Activated CD4-positive, alpha-beta T cell treated with anti-CD3 and anti-CD28 coated beads for 36 hours (primary cell): ENCODE results near the gene PTPRH. TPM values are rescaled to one million over a fixed set of nuclear protein-coding genes. Genes with fewer than 3 reads are reported as not detected.

Experiments used
- ATAC-seq: fragments of 200-7000 bp; cut with Tn5 transposase; one replicate; pipeline ENCODE4 v1.10.0; 2021; ENCODE audit warnings: mild to moderate bottlenecking, moderate library complexity
- CTCF ChIA-PET: fragments of 350-600 bp; sonication (Branson Sonifier 250); formaldehyde crosslinking; loops from one replicate; lab custom pipeline; 2021; ENCODE audit warnings: antibody characterized with exemption; lab: Charles Lee
- POLR2A ChIA-PET: fragments of 350-600 bp; sonication (Branson Sonifier 250); formaldehyde crosslinking; loops from one replicate; lab custom pipeline; 2021; ENCODE audit warnings: antibody characterized with exemption, inconsistent platforms; lab: Charles Lee
- DNase-seq: peaks from one replicate; pipeline ENCODE4 v3.0.0-alpha.2; 2020
- H3K27ac Mint-ChIP-seq: one replicate; pipeline ENCODE4 v1.8.0; 2021; ENCODE audit warnings: mixed read lengths
- H3K27me3 Mint-ChIP-seq: one replicate; pipeline ENCODE4 v1.8.0; 2021; ENCODE audit warnings: mixed read lengths
- H3K36me3 Mint-ChIP-seq: one replicate; pipeline ENCODE4 v1.8.0; 2021; ENCODE audit warnings: low read depth, mixed read lengths
- H3K4me1 Mint-ChIP-seq: one replicate; pipeline ENCODE4 v1.8.0; 2021; ENCODE audit warnings: mixed read lengths
- H3K4me3 Mint-ChIP-seq: one replicate; pipeline ENCODE4 v1.8.0; 2021; ENCODE audit warnings: mild to moderate bottlenecking, moderate library complexity, mixed read lengths
- H3K9me3 Mint-ChIP-seq: one replicate; pipeline ENCODE4 v1.8.0; 2021; ENCODE audit warnings: low read depth, mixed read lengths
- intact Hi-C, 2 experiments: fragments of 100-400 bp; cut with DNase I in 1 of 2; cut with micrococcal nuclease in 1 of 2; formaldehyde crosslinking; loops; one replicate each; pipeline versions ENCODE4 v1.14.2 to v1.15.1; 2022 to 2024; cut with DNase I, micrococcal nuclease
- total RNA-seq, 2 experiments: library from RNA; stranded (reverse); gene quantifications; one replicate each; pipeline ENCODE4 v1.2.3, GENCODE V29; 2021

Gene PTPRH
- total RNA-seq, 2 experiments from 2014 or later, result not detected

GRCh38 chr19:55198651-55199050 lies 10.7 kb downstream of the PTPRH start:
- Mint-ChIP-seq H3K27me3 (peaks cover 9% of the 10 kb centered on the region), H3K4me3 (no peak overlapping the region), H3K27ac (no peak overlapping the region), H3K36me3 (no peaks in the 10 kb centered on the region), H3K4me1 (no peaks in the 10 kb centered on the region), H3K9me3 (no peaks in the 10 kb centered on the region)
- ChIA-PET POLR2A (no interaction called here), CTCF (interaction anchor here (0.8 kb wide), 1 partner anchor 356 kb away, joined by 3 read pairs; no protein-coding TSS in a partner anchor)
- ATAC-seq (no peak), DNase-seq (no peak)
- intact Hi-C loops, result no loop called here

GRCh38 chr19:55197528-55197927 lies 11.8 kb downstream of the PTPRH start:
- Mint-ChIP-seq H3K27me3 (peaks cover 13% of the 10 kb centered on the region), H3K27ac (no peak overlapping the region), H3K4me3 (no peak overlapping the region), H3K36me3 (no peaks in the 10 kb centered on the region), H3K4me1 (no peaks in the 10 kb centered on the region), H3K9me3 (no peaks in the 10 kb centered on the region)
- no peak for DNase-seq
- intact Hi-C loops, result no loop called here
- ChIA-PET CTCF (interaction anchor here (0.7 kb wide), 1 partner anchor 296 kb away, joined by 3 read pairs; no protein-coding TSS in a partner anchor), POLR2A (no interaction called here)
- peak; percentile 57 for ATAC-seq

GRCh38 chr19:55196803-55197202 lies 12.5 kb downstream of the PTPRH start:
- CTCF ChIA-PET, result interaction anchor here (0.7 kb wide), 1 partner anchor 297 kb away, joined by 3 read pairs; no protein-coding TSS in a partner anchor
- no peak overlapping the region for H3K27ac Mint-ChIP-seq

GRCh38 chr19:55193481-55193880 lies 15.8 kb downstream of the PTPRH start:
- ChIA-PET CTCF (interaction anchor here (1.0 kb wide), 1 partner anchor 99 kb away, joined by 6 read pairs; no protein-coding TSS in a partner anchor), POLR2A (interaction anchor here (0.8 kb wide), 1 partner anchor 15 kb away, joined by 4 read pairs; no protein-coding TSS in a partner anchor)
- no peak for DNase-seq
- Mint-ChIP-seq H3K4me1 (peaks cover 4% of the 10 kb centered on the region), H3K27ac (no peak overlapping the region), H3K4me3 (no peak overlapping the region), H3K9me3 (no peaks in the 10 kb centered on the region), H3K27me3 (peaks cover 7% of the 10 kb centered on the region), H3K36me3 (no peaks in the 10 kb centered on the region)
- no peak for ATAC-seq
- intact Hi-C loops, result no loop called here

More at GRCh38 chr19:55196803-55197202, 12.5 kb downstream of the PTPRH start:
- Mint-ChIP-seq H3K36me3 (no peaks in the 10 kb centered on the region), H3K27me3 (peaks cover 13% of the 10 kb centered on the region), H3K4me1 (no peaks in the 10 kb centered on the region), H3K9me3 (no peaks in the 10 kb centered on the region), H3K4me3 (no peak overlapping the region)
- intact Hi-C loops, result no loop called here
- ATAC-seq (no peak), DNase-seq (no peak)
- POLR2A ChIA-PET, result no interaction called here

GRCh38 chr19:55189403-55189835 lies 19.9 kb downstream of the PTPRH start:
- DNase-seq (no peak), ATAC-seq (no peak)
- ChIA-PET POLR2A (no interaction called here), CTCF (interaction anchor here (0.6 kb wide), 1 partner anchor 23 kb away, joined by 3 read pairs; the partner anchor contains the start of gene DNAAF3)
- no peak overlapping the region for H3K27ac Mint-ChIP-seq
- no peak overlapping the region for H3K4me3 Mint-ChIP-seq
- H3K4me1 Mint-ChIP-seq, result peaks cover 4% of the 10 kb centered on the region
- intact Hi-C loops, result no loop called here
- no peaks in the 10 kb centered on the region for H3K36me3 Mint-ChIP-seq
- no peaks in the 10 kb centered on the region for H3K9me3 Mint-ChIP-seq
- peaks cover 7% of the 10 kb centered on the region for H3K27me3 Mint-ChIP-seq

- peaks cover 10% of the 10 kb centered on the region for H3K27me3 Mint-ChIP-seq
- H3K4me3 Mint-ChIP-seq, result no peak overlapping the region
- POLR2A ChIA-PET, result no interaction called here
- intact Hi-C loops, result no loop called here
- H3K36me3 Mint-ChIP-seq, result no peaks in the 10 kb centered on the region
- peaks cover 4% of the 10 kb centered on the region for H3K4me1 Mint-ChIP-seq
- ATAC-seq (no peak), DNase-seq (no peak)
- no peak overlapping the region for H3K27ac Mint-ChIP-seq
- no peaks in the 10 kb centered on the region for H3K9me3 Mint-ChIP-seq
- CTCF ChIA-PET, result interaction anchor here (0.6 kb wide), 1 partner anchor 77 kb away, joined by 3 read pairs; no protein-coding TSS in a partner anchor
These were observed 20.7 kb downstream of the PTPRH start for GRCh38 chr19:55188625-55189024.

- DNase-seq (no peak), ATAC-seq (no peak)
- no peaks in the 10 kb centered on the region for H3K9me3 Mint-ChIP-seq
- H3K27ac Mint-ChIP-seq, result no peak overlapping the region
- peaks cover 13% of the 10 kb centered on the region for H3K27me3 Mint-ChIP-seq
- peaks cover 4% of the 10 kb centered on the region for H3K4me1 Mint-ChIP-seq
- intact Hi-C loops, result no loop called here
- ChIA-PET POLR2A (no interaction called here), CTCF (interaction anchor here (0.7 kb wide), 1 partner anchor 314 kb away, joined by 4 read pairs; no protein-coding TSS in a partner anchor)
- H3K4me3 Mint-ChIP-seq, result no peak overlapping the region
- H3K36me3 Mint-ChIP-seq, result no peaks in the 10 kb centered on the region
These were observed 23.2 kb downstream of the PTPRH start for GRCh38 chr19:55186080-55186479.

- ChIA-PET POLR2A (no interaction called here), CTCF (no interaction called here)
- H3K36me3 Mint-ChIP-seq, result no peaks in the 10 kb centered on the region
- intact Hi-C loops, result no loop called here
- peaks cover 33% of the 10 kb centered on the region for H3K27me3 Mint-ChIP-seq
- no peak for ATAC-seq
- no peak overlapping the region for H3K27ac Mint-ChIP-seq
- DNase-seq, result no peak
- peaks cover 14% of the 10 kb centered on the region for H3K4me1 Mint-ChIP-seq
- H3K9me3 Mint-ChIP-seq, result no peaks in the 10 kb centered on the region
- no peak overlapping the region for H3K4me3 Mint-ChIP-seq
These were observed 27.6 kb downstream of the PTPRH start for GRCh38 chr19:55181740-55182139.

- Mint-ChIP-seq H3K4me3 (peak within 1 kb of the TSS; percentile 61), H3K4me1 (peaks cover 14% of the 10 kb centered on the region), H3K9me3 (no peaks in the 10 kb centered on the region), H3K27me3 (peaks cover 42% of the 10 kb centered on the region), H3K27ac (no peak within 1 kb of the TSS), H3K36me3 (no peaks in the 10 kb centered on the region)
- DNase-seq (peak; percentile 82), ATAC-seq (peak; percentile 51)
- intact Hi-C loops, result loop anchor here (1.0 to 5.0 kb wide), 10 partner anchors 14 to 296 kb away; partner anchors contain the start of genes DNAAF3 (in 2 of the 2), HSPBP1 (in 1 of the 2), ISOC2 (in 1 of the 2) and KMT5C (in 1 of the 2)
- ChIA-PET POLR2A (interaction anchor here (0.6 to 1.0 kb wide), 4 partner anchors 10 to 419 kb away, joined by 3 to 5 read pairs (median 3); partner anchors contain the start of genes FIZ1 and UBE2S), CTCF (interaction anchor here (0.5 to 1.3 kb wide), 3 partner anchors 13 to 419 kb away, joined by 3 to 4 read pairs (median 3); partner anchors contain the start of gene FIZ1)
These were observed 29.5 kb downstream of the PTPRH start, which contains the start of gene SYT5 for GRCh38 chr19:55179606-55180484. Gene SYT5 (minus strand): TSS chr19:55180289. CDS start chr19:55179041, 1,248 bp downstream.

- no peak overlapping the region for H3K27ac Mint-ChIP-seq
- no peaks in the 10 kb centered on the region for H3K9me3 Mint-ChIP-seq
- ATAC-seq (peak; percentile 81), DNase-seq (peak; percentile 95)
- peak overlapping the region; percentile 61 for H3K4me3 Mint-ChIP-seq
- intact Hi-C loops, result loop anchor here (1.0 to 5.0 kb wide), 9 partner anchors 13 to 297 kb away; partner anchors contain the start of genes DNAAF3 (in 2 of the 2), HSPBP1 (in 1 of the 2), ISOC2 (in 1 of the 2) and KMT5C (in 1 of the 2)
- ChIA-PET CTCF (interaction anchor here (0.7 to 1.3 kb wide), 4 partner anchors 12 to 172 kb away, joined by 3 to 4 read pairs (median 4); no protein-coding TSS in a partner anchor), POLR2A (interaction anchor here (1.0 kb wide), 1 partner anchor 420 kb away, joined by 3 read pairs; the partner anchor contains the start of gene FIZ1)
- no peaks in the 10 kb centered on the region for H3K36me3 Mint-ChIP-seq
- peaks cover 20% of the 10 kb centered on the region for H3K4me1 Mint-ChIP-seq
- peaks cover 49% of the 10 kb centered on the region for H3K27me3 Mint-ChIP-seq
These were observed 30.3 kb downstream of the PTPRH start for GRCh38 chr19:55178781-55179599.
